ENCODE results near the gene TEDC1.

DNA sequence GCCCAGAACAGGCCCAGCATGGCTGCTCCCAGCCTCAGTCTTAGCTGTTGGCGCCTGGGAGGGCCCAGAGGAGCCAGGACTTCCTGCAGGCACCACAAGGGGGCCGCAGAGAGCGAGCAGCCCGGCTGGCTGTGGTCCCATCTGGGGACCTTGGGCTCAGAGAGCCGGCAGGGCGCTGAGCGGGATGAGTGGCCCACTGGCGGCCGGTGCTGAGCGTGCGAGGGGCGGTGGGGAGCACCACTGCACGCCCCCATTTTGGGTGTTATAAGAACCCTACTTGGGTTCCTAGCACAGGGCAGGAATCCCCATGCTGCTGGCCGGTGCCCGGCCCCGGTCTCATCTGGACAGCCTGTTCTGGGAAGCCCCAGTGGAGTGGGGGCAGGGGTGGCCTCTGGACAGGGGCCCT is 42.3 kb upstream of the TEDC1 start:
- TF ChIP-seq, protein P1, sequence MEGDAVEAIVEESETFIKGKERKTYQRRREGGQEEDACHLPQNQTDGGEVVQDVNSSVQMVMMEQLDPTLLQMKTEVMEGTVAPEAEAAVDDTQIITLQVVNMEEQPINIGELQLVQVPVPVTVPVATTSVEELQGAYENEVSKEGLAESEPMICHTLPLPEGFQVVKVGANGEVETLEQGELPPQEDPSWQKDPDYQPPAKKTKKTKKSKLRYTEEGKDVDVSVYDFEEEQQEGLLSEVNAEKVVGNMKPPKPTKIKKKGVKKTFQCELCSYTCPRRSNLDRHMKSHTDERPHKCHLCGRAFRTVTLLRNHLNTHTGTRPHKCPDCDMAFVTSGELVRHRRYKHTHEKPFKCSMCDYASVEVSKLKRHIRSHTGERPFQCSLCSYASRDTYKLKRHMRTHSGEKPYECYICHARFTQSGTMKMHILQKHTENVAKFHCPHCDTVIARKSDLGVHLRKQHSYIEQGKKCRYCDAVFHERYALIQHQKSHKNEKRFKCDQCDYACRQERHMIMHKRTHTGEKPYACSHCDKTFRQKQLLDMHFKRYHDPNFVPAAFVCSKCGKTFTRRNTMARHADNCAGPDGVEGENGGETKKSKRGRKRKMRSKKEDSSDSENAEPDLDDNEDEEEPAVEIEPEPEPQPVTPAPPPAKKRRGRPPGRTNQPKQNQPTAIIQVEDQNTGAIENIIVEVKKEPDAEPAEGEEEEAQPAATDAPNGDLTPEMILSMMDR (IDR thresholded peaks at IDR 0.05), result peak in 1 of 3 donors; percentile 79
- TF ChIP-seq POLR2A (IDR thresholded peaks at IDR 0.05), result no peak

Measured in lower leg skin (tissue), 3 donors.